HG02885 (cell line): ENCODE measurements around the gene GNAI3.
"Not testable (repeated sequence)": the region's sequence is repeated elsewhere in the genome, so short reads cannot be mapped to it uniquely, and the experiment has no call there.

Source experiments
- ATAC-seq: cut with Tn5 transposase; IDR thresholded peaks from one replicate; pipeline ENCODE4 v1.9.1; 2021; ENCODE audit warnings: mild to moderate bottlenecking; ENCODE audit not compliant: unreplicated experiment, poor library complexity

The GNAI3 gene

DNA sequence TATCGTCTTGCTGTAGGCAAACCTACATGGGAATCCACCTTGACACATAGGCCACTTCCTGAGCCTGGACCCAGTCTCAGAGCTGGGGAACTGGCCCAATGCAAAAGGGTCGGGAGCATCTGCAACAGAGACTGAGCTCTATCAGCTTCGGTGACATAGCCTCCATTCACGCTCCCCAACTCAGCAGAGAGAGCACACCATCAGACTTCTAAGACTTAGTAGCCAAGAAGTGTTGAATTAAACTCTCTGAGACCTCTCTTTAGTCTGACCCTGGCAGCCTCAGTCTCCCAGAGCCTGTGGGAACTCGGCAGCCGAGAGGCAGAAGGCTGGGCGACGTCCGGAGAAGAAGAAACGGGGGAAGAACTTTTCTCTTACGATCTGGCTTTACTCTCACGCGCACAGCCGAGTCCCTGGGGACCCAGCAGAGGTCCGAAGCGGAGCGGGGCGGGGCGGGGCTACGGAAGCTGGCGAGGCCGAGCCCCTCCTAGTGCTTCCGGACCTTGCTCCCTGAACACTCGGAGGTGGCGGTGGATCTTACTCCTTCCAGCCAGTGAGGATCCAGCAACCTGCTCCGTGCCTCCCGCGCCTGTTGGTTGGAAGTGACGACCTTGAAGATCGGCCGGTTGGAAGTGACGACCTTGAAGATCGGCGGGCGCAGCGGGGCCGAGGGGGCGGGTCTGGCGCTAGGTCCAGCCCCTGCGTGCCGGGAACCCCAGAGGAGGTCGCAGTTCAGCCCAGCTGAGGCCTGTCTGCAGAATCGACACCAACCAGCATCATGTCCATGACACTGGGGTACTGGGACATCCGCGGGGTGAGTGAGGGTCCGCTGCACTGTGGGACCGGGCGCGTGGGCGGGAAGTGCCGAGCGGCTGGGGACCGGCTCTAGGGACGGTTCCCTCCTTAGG is 107.5 kb downstream of the GNAI3 start, which contains the start of gene GSTM4:
Gene GSTM4 (plus strand): TSS at position 485 of the 905 bp plus-strand sequence. CDS start 291 bp downstream, at position 776.
- peak; percentile 94 for ATAC-seq

- ATAC-seq: no peak
Measured at GRCh38 chr1:109657395-109657794, 109.0 kb downstream of the GNAI3 start.

DNA sequence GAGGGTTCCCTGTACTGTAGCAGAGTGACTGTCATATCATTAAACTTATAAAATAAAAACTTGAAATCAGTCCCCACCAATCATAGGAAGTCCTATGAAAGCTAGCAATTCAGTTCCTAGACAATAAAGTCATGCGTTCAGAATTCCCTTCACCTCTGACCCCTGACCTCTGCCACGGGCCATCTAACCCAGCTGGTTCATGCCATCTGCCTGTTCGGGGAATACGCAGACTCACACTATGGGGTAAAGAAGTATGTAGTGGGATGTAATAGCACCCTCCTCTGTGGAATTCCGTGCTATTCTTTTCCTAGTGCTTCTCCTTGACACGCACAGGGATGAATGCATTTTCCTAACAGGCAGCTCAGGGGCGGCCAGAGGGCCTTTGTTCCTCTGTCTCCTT is 109.6 kb downstream of the GNAI3 start:
- ATAC-seq: no peak

DNA sequence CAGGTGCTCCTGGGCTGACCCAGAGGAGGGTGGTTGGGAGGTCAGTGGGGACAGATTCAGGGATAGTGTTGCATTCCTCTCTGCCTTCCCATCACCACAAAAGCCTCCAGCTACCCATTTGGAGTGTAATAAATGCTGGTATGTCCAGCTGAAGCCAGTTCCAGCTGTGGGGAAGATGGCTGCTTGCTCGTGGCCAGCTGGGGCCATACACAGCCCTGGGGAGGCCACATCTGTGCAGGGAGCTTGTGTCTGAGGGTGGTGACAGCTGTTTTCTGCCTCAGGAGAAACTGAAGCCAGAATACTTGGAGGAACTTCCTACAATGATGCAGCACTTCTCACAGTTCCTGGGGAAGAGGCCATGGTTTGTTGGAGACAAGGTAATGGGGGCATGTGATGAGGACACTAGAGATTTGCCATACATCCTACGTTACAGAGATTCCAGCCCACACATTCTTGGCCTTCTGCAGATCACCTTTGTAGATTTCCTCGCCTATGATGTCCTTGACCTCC is 110.2 kb downstream of the GNAI3 start:
- ATAC-seq: no peak

DNA sequence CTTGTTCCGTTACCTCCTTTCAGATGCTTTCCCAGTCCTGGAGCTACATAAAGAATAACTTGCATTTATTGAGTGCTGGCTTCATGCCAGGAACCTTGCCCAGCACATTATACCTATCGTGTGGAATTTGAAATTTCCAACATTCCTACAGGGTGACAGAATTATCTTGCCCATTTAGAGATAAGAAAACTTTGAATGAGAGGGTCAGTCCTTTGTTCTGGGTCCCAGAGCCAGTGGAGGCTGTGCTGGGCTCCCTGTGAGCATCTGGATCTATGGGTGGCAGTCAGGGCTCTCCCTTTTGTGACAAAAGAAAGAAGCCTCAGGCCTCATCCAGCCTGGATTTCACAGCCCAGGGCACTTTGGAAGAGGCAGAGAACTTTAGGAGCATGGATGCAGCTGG is 110.7 kb downstream of the GNAI3 start:
- no peak for ATAC-seq

DNA sequence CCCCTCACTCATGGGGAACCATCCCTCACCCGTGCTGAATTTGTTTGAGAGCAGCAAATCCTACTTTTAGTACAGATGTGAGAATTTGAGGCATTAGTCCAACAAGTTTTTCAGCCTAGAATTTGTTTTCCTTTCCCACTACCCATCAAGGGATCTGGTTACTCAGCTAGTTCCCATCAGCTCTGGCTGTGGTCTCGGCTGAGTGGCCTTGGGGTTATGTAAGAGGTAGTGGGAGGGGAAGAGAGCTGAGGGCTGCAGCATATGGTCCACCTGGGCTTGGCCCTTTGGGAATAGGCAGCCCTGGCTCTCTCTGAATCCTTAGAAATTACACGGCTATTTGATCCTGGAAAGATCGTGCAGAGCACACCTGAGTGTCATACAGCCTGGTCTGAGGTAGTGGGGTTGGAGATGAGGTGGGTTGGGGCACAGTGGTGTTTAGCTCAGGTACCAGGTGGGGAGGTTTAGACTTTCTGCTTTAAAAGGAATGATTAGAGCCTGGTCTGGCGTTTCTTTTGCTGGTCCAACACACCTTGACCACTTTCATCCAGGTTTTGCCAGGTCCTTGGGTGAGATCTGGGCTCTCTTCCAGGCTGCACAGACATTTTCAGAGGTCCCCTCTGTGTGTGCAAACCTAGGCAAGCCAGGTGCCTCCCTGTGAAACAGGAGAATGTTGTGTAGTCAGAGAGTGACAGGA is 111.7 kb downstream of the GNAI3 start:
- no peak for ATAC-seq

DNA sequence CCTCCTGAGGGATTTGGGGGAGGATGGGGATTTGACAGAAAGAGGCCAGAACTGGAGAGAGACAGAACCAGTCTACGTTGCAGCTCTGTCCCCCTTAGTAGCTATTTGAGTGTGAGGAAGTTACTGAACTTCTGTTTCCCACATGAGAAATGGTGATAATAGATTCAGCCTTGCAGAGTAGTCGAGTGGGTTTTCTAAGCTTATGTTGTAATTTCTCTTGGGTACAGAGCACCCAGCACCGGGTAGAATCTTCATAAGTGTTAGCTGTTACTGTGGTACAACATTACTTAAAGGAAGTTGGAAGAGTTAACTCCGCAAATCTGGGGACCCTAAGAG is 112.2 kb downstream of the GNAI3 start:
- not testable (repeated sequence) for ATAC-seq

DNA sequence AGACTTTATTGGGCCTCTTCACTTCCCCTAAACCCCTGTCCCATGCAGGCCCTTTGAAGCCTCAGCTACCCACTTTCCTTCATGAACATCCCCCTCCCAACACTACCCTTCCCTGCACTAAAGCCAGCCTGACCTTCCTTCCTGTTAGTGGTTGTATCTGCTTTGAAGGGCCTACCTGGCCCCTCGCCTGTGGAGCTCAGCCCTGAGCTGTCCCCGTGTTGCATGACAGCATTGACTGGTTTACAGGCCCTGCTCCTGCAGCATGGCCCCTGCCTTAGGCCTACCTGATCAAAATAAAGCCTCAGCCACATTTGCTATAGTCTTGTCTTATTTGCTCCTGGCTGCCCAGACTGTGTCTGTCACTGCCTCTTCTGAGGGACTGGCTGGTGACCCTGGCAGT is 113.0 kb downstream of the GNAI3 start:
- no peak for ATAC-seq

DNA sequence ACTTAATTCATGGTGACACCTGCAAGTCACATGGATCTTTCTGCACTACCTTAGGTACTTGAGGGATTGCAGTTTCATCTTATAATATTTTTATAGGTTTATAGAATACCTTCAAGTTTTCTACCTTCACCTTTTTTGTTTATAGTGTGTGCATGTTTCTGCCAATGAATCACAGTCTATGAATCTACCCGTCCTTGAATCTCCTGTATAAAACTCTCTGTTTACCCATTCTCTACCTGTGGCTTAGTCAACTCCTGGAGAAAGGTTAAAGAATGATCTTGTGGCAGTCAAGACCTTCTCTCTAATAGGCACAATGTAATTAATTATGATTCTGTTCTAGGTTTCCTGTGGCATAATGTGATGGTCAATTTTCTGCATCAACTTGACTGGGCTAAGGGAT is 116.3 kb downstream of the GNAI3 start:
- no peak for ATAC-seq

DNA sequence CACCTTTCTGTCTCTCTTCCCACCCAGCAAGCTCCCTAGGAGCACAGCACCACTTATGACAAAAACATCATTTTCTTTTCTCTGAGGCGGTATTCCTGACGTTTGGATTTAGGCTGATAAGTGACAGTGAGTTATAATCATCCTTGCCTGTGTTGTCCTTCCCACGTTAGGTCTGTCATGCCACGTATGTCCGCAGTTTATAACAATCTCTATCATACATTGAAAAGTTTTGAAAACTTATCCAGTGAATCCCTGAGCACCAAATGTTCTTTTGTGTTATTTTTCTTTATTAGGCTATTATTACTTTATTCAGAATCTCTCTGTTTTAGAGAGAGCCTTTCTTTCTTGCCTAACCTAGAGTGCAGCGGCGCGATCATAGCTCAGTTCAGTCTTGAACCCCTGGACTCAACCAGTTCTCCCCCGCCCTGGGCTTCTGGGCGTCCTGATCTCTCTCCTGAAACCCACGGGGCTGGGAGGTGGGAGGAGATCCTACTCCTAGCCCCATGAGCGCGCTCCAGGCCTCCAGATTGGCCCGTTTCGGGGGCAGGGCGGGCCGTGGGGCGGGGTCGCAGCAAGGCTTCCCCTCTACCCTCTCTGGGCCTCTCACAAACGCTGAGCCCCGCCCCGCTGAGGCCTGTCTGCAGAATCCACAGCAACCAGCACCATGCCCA is 119.2 kb downstream of the GNAI3 start, which contains the start of gene GSTM2:
Gene GSTM2 (plus strand): TSS at position 606 of the 671 bp plus-strand sequence. CDS start 59 bp downstream, at position 665.
- ATAC-seq: peak; percentile 83
